Prostate gland (tissue), 2 donors: ENCODE measurements around the gene SLC35F5.

ENCODE experiments used
- POLR2A ChIP-seq: fragments of 450-650 bp; IDR thresholded peaks from one replicate; pipeline ENCODE4 v1.6.1; 2016; ENCODE audit warnings: antibody characterized with exemption, mild to moderate bottlenecking
- POLR2AphosphoS5 ChIP-seq: sonication (generic); formaldehyde crosslinking; IDR thresholded peaks from one replicate; pipeline ENCODE4 v1.6.1; 2017; ENCODE audit warnings: antibody characterized with exemption
- TF ChIP-seq, protein P1 (sequence below), 4 experiments: fragments of 200-600 bp in 2 of 4; fragments of 450-650 bp in 2 of 4; sonication (generic) in 2 of 4; IDR thresholded peaks; 1 replicate in 3 of 4; 2 replicates in 1 of 4; pipeline ENCODE4 v1.5.1; 2016 to 2019; ENCODE audit warnings: antibody characterized with exemption in 4 of 4, mild to moderate bottlenecking in 2 of 4, moderate library complexity in 2 of 4

- TF ChIP-seq, protein P1, sequence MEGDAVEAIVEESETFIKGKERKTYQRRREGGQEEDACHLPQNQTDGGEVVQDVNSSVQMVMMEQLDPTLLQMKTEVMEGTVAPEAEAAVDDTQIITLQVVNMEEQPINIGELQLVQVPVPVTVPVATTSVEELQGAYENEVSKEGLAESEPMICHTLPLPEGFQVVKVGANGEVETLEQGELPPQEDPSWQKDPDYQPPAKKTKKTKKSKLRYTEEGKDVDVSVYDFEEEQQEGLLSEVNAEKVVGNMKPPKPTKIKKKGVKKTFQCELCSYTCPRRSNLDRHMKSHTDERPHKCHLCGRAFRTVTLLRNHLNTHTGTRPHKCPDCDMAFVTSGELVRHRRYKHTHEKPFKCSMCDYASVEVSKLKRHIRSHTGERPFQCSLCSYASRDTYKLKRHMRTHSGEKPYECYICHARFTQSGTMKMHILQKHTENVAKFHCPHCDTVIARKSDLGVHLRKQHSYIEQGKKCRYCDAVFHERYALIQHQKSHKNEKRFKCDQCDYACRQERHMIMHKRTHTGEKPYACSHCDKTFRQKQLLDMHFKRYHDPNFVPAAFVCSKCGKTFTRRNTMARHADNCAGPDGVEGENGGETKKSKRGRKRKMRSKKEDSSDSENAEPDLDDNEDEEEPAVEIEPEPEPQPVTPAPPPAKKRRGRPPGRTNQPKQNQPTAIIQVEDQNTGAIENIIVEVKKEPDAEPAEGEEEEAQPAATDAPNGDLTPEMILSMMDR (IDR thresholded peaks at IDR 0.05): no peak
- TF ChIP-seq POLR2A (no peak), POLR2AphosphoS5 (no peak)
Measured at GRCh38 chr2:113739849-113740248, 16.6 kb downstream of the SLC35F5 start.
